NT2/D1 (cell line): ENCODE results near the gene DGAT2.

Source experiments
- YY1 ChIP-seq: IDR thresholded peaks from 2 replicates; pipeline ENCODE4 v1.6.1; 2011; ENCODE audit not compliant: insufficient read length, insufficient read depth
- ZNF274 ChIP-seq: IDR thresholded peaks from 2 replicates; pipeline ENCODE4 v1.6.1; 2011; ENCODE audit warnings: mild to moderate bottlenecking, low read depth, low read length

DNA sequence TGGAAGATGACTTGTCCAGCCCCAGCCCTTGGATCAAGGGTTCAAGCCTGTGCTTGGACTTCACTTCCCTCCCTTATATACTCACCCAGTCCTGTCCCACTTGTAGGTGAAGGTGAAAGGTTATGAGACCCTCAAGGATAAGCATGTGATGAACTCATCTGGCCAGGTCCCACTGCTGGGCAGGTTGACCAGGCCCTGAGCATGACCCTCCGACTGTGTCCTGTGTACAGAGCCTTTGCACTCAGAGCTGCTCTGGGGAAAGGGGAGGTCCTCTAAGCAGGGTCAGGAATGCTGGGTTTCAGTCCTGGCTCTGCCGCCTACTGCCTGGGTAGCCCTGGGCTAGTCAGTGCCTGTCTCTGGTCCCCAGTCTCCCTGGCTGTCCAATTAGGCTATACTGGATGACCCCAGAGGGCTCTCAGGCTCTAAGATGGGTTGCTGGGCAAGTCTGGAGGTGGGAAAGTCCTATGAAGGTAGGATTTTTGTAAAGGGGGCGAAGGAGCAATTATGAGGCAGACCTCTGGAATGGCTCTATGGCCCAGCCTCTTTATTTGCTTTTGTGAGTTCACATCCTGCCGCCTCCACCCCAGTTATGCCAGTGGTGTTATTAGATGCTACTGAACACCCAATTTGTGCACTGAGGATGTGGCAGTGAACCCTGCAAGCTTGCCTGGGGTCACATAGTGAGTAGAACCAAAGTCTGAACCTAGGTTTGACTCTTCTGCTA, 14.1 kb downstream of the DGAT2 start:
- TF ChIP-seq YY1 (no peak), ZNF274 (no peak)
